Sigmoid colon (tissue), 7 donors: ENCODE data around the gene SCO2. TPM values are rescaled to one million over a fixed set of nuclear protein-coding genes. Genes with fewer than 3 reads are reported as not detected.

Experiments
- DNase-seq: peaks from one replicate; pipeline ENCODE4 v3.0.0-alpha.2; 2019
- H3K27ac ChIP-seq, 4 donors: fragments of 200-600 bp; sonication (generic); one replicate each; pipeline ENCODE4 v1.5.1; 2016 to 2019; ENCODE audit warnings: mild to moderate bottlenecking in 1 of 4
- H3K27me3 ChIP-seq, 3 donors: fragments of 200-600 bp; sonication (generic); one replicate each; pipeline ENCODE4 v1.5.1; 2019; ENCODE audit warnings: mild to moderate bottlenecking in 1 of 3
- H3K36me3 ChIP-seq, 4 donors: fragments of 200-600 bp; sonication (generic); one replicate each; pipeline ENCODE4 v1.5.1; 2016 to 2019
- H3K4me1 ChIP-seq, 4 donors: fragments of 200-600 bp; sonication (generic); one replicate each; pipeline ENCODE4 v1.5.1; 2017 to 2019
- H3K4me3 ChIP-seq, 4 donors: fragments of 200-600 bp; sonication (generic); one replicate each; pipeline ENCODE4 v1.5.1; 2017 to 2019; ENCODE audit warnings: mild to moderate bottlenecking in 2 of 4, moderate library complexity in 1 of 4
- H3K9me3 ChIP-seq, 4 donors: fragments of 200-600 bp in 3 of 4; sonication (generic) in 3 of 4; one replicate each; pipeline versions ENCODE4 v1.5.1 to v1.6.1; 2013 to 2019
- EP300 ChIP-seq, 4 donors: sonication (generic); formaldehyde crosslinking; IDR thresholded peaks; one replicate each; pipeline ENCODE4 v1.6.1; 2017; ENCODE audit warnings: antibody characterized with exemption in 4 of 4
- POLR2A ChIP-seq, 2 donors: fragments of 450-650 bp; IDR thresholded peaks; one replicate each; pipeline ENCODE4 v1.6.1; 2016; ENCODE audit warnings: antibody characterized with exemption in 2 of 2, mild to moderate bottlenecking in 2 of 2, moderate library complexity in 2 of 2
- POLR2AphosphoS5 ChIP-seq, 4 donors: sonication (generic); formaldehyde crosslinking; IDR thresholded peaks; one replicate each; pipeline ENCODE4 v1.6.1; 2017; ENCODE audit warnings: antibody characterized with exemption in 4 of 4
- WGBS, 2 donors: extraction: QIAGEN DNeasy Blood & Tissue Kit; methylation state at CpG; one replicate each; pipeline ENCODE4 v1.1.7; 2013; 5-methylcytosine and 5-hydroxymethylcytosine counted together
- intact Hi-C: fragments of 100-400 bp; cut with DNase I; formaldehyde crosslinking; loops from one replicate; pipeline ENCODE4 v1.15.1; 2023
- polyA plus RNA-seq, 3 donors: library from polyadenylated mRNA; stranded (reverse); fragments of 200-250 nt; gene quantifications; one replicate each; pipeline ENCODE4 v1.2.3, GENCODE V29; 2013
- total RNA-seq, 4 donors: library from RNA; depleted of rRNA; stranded (reverse); fragments of >200 nt; gene quantifications; one replicate each; pipeline ENCODE4 v1.1.0, GENCODE V29; 2016
- TF ChIP-seq, protein P1 (sequence below), 4 experiments: fragments of 450-650 bp in 3 of 4; fragments of 200-600 bp in 1 of 4; IDR thresholded peaks; one replicate each; pipeline ENCODE4 v1.5.1; 2016 to 2019; ENCODE audit warnings: antibody characterized with exemption in 4 of 4, mild to moderate bottlenecking in 3 of 4, moderate library complexity in 2 of 4
- donor health status: healthy with polysubstance abuse.
- donor health status: Bipolar disorder and iron deficiency.
- donor health status: healthy.

SCO2 gene
- total and polyA plus RNA-seq, 7 donors, result 1.3 to 5.4 (median 2.8) TPM; not detected in 1

DNA sequence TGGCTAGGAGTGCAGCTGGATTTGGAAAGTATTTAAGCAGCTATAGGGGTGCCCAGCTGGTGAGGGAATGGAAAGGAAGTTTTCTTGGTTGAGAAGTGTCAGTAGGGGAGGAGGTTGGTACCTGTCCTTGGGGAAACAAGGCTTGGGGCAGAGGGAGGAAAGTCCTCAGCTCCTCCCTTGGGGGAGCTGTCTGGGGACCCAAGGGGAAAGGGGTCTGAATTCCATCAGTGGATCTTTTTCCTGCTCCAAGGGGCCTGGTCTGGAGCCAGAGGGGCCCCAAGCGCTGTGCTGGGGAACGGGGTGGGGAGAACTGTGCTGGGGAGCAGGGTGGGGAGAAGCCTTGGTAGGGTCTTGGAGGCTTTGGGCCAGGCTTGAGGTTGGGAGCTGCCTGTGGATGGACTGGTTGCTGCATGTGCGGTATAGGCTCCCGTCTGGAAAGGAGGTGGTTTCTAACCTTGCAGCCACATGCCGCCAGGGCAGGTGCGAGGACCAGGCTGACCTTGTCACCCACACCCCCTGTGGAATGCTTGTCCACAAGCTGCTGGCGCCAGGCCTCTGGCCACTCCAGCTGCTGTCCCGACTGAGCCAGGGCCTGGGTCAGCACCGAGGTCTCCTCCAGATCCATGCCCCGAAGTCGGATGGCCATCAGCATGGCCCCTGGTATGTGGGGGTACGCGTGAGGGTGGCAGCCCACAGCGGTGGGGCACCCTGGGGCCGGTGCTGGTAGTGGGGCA is 3.5 kb upstream of the SCO2 start:
- WGBS, 2 donors, result 69 to 73% methylated on average over 15 of the region's 15 CpGs
- TF ChIP-seq POLR2A (IDR thresholded peaks at IDR 0.05) (no peak), POLR2AphosphoS5 (IDR thresholded peaks at IDR 0.05) (no peak), EP300 (IDR thresholded peaks at IDR 0.05) (no peak)
- TF ChIP-seq, protein P1, sequence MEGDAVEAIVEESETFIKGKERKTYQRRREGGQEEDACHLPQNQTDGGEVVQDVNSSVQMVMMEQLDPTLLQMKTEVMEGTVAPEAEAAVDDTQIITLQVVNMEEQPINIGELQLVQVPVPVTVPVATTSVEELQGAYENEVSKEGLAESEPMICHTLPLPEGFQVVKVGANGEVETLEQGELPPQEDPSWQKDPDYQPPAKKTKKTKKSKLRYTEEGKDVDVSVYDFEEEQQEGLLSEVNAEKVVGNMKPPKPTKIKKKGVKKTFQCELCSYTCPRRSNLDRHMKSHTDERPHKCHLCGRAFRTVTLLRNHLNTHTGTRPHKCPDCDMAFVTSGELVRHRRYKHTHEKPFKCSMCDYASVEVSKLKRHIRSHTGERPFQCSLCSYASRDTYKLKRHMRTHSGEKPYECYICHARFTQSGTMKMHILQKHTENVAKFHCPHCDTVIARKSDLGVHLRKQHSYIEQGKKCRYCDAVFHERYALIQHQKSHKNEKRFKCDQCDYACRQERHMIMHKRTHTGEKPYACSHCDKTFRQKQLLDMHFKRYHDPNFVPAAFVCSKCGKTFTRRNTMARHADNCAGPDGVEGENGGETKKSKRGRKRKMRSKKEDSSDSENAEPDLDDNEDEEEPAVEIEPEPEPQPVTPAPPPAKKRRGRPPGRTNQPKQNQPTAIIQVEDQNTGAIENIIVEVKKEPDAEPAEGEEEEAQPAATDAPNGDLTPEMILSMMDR (IDR thresholded peaks at IDR 0.05), result no peak
- no peak for DNase-seq
- Histone ChIP-seq H3K36me3 (peaks cover 0 to 4% (median 2%) of the 10 kb centered on the region in 4 donors), H3K4me1 (peaks cover 0 to 74% (median 59%) of the 10 kb centered on the region in 4 donors), H3K4me3 (peak overlapping the region; percentile 24 to 54 (median 50)), H3K9me3 (no peaks in the 10 kb centered on the region), H3K27ac (peak overlapping the region; percentile 73 to 93 (median 81)), H3K27me3 (peaks cover 33 to 52% (median 46%) of the 10 kb centered on the region in 3 donors)
- intact Hi-C loops, result loop anchor here (5.0 kb wide), 3 partner anchors 33 to 282 kb away; partner anchors contain the start of genes ARSA, SYCE3 and TUBGCP6

GRCh38 chr22:50527921-50528681 is 2.7 kb upstream of the SCO2 start:
- no peak for DNase-seq
- Histone ChIP-seq H3K4me3 (peak overlapping the region in 1 of 4 donors; percentile 54), H3K27me3 (peaks cover 33 to 45% (median 39%) of the 10 kb centered on the region in 3 donors), H3K4me1 (peaks cover 0 to 80% (median 59%) of the 10 kb centered on the region in 4 donors), H3K27ac (peak overlapping the region in 2 of 4 donors; percentile 83 to 92), H3K36me3 (peaks cover 4 to 11% (median 9%) of the 10 kb centered on the region in 4 donors), H3K9me3 (no peaks in the 10 kb centered on the region)
- intact Hi-C loops, result loop anchor here (5.0 kb wide), 3 partner anchors 34 to 281 kb away; partner anchors contain the start of genes ARSA, SYCE3 and TUBGCP6
- TF ChIP-seq, protein P1 (IDR thresholded peaks at IDR 0.05), result no peak
- 87 to 91% methylated on average over 18 of the region's 18 CpGs for WGBS, 2 donors

DNA sequence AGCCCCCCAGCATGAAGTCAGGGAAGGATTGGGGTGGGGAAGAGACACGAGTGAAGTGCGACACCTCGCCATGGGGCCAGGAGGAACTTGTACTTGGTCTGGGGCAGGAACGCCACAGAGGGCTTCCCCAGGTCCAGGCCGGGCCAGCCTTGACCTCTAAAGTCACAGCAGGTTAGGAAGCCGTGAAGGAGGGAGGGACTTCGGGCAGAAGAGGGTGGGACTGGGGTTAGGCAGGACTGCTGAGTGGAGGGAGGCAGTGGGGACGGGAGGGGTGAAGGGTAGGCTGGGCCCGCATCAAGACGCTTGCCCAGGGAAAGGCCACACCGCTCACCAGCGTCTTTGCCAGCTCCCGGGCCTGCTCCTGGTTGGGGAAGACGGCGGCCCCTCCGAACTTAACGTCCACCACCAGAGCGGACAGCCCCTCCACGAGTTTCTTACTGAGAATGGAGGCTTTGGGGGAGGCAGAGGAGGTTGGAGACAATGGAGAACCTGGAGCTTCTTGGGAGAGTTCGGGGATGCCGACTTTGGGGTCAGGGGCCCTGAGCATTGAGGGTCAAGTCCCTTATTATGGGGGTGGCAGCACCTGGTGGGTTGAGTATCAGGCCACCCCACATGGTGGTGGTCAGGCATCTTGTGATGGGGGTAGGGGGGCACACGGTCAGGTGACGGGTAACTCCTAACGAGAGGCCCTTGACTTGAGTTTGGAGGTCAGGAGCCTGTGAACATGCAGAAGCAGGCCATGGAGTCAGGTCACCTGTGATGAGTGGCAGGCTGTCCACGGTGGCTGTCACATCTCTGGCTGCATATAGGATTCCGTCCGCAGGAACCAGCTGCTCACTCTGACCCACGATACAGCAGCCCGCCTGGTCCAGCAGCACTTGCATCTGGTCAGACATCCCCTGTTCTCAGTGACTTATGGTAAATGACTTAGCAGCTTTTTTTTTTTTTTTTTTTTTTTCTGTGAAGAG is 1.7 kb upstream of the SCO2 start:
- H3K4me1 ChIP-seq, result peaks cover 0 to 74% (median 55%) of the 10 kb centered on the region in 4 donors
- 50 to 54% methylated on average over 29 of the region's 29 CpGs for WGBS, 2 donors
- peaks cover 25 to 35% (median 32%) of the 10 kb centered on the region in 3 donors for H3K27me3 ChIP-seq
- H3K4me3 ChIP-seq, result peak overlapping the region; percentile 48 to 81 (median 74)
- intact Hi-C loops, result loop anchor here (5.0 kb wide), 3 partner anchors 35 to 280 kb away; partner anchors contain the start of genes ARSA, SYCE3 and TUBGCP6
- DNase-seq, result peak; percentile 82
- peak overlapping the region; percentile 92 to 94 (median 94) for H3K27ac ChIP-seq
- TF ChIP-seq EP300 (IDR thresholded peaks at IDR 0.05) (no peak), POLR2AphosphoS5 (IDR thresholded peaks at IDR 0.05) (peak in 2 of 4 donors; percentile 11 to 20)
- peaks cover 14 to 21% (median 18%) of the 10 kb centered on the region in 4 donors for H3K36me3 ChIP-seq
- no peaks in the 10 kb centered on the region for H3K9me3 ChIP-seq

DNA sequence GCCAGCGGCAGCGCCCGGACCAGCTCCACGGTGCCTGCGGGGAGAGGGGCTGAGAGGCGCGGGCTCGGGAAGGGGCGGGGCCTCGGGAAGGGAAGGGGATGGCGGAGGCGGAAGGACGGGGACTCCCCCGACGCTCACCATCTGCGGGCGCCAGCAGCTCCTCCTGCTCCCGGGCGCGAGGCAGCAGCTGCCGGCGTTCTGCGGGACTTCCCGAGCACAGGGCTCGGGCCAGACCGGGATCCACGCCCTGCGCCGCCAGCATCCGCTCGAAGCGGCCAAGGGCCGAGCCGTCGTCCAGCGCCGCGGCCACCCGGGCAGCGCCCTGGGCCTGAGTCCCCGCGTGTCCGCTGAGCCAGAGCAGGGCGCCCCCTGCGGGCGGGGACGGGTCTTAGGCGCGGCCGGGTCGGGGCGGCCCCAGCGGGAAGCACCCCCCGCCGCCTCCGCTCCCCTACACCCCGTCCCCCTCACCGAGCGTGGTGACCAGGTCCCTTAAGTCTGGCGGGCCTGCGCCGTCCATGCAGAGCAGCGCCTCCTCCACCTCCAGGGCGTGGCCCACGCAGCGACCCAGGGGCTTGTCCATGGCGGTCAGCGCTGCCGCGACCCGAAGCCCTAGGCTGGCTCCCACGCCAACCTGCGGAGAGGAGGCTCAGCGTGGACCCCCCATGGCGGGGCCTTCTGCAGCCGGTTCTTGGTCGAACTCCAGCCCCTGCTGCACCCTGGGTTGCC is 873 bp upstream of the SCO2 start:
- Histone ChIP-seq H3K36me3 (peaks cover 19 to 29% (median 25%) of the 10 kb centered on the region in 4 donors), H3K27ac (peak overlapping the region; percentile 92 to 94 (median 94)), H3K4me1 (peaks cover 0 to 65% (median 46%) of the 10 kb centered on the region in 4 donors), H3K9me3 (no peaks in the 10 kb centered on the region), H3K4me3 (peak overlapping the region; percentile 48 to 81 (median 74)), H3K27me3 (peaks cover 17 to 26% (median 23%) of the 10 kb centered on the region in 3 donors)
- intact Hi-C loops, result loop anchor here (5.0 kb wide), 3 partner anchors 36 to 279 kb away; partner anchors contain the start of genes ARSA, SYCE3 and TUBGCP6
- TF ChIP-seq POLR2A (IDR thresholded peaks at IDR 0.05) (no peak), POLR2AphosphoS5 (IDR thresholded peaks at IDR 0.05) (peak in 2 of 4 donors; percentile 10 to 15), EP300 (IDR thresholded peaks at IDR 0.05) (no peak)
- TF ChIP-seq, protein P1 (IDR thresholded peaks at IDR 0.05), result peak in 2 of 4 experiments; percentile 22 to 56
- DNase-seq, result peak; percentile 88
- 1% methylated on average over 77 of the region's 77 CpGs for WGBS, 2 donors
